GM12801 (cell line): ENCODE data around the gene MLN.

ENCODE experiments used
- TF ChIP-seq, protein P1 (sequence below): IDR thresholded peaks from one replicate; pipeline ENCODE4 v1.5.1; 2011; ENCODE audit warnings: control low read depth; ENCODE audit not compliant: insufficient read length; ENCODE audit errors: extremely low read depth

Gene MLN

DNA sequence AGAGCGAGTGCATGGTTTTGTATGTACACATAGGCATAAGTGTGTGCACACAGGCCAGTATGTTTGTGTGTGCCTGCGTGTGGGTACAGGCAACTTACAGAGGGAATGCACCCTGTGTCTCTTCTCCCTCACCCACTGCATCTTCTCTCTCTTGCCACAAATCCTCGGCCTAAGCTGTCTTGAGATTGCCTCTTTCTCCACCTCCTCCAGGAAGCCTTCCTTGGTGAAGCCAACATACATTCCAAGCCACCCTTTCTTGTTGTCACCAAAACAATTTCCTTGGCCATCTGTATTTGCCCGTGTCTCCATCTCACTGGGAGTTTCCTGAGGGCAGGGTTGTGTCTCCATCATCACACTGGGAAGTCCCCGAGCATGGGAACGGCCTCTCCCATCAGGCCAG is 29.8 kb upstream of the MLN start:
- TF ChIP-seq, protein P1, sequence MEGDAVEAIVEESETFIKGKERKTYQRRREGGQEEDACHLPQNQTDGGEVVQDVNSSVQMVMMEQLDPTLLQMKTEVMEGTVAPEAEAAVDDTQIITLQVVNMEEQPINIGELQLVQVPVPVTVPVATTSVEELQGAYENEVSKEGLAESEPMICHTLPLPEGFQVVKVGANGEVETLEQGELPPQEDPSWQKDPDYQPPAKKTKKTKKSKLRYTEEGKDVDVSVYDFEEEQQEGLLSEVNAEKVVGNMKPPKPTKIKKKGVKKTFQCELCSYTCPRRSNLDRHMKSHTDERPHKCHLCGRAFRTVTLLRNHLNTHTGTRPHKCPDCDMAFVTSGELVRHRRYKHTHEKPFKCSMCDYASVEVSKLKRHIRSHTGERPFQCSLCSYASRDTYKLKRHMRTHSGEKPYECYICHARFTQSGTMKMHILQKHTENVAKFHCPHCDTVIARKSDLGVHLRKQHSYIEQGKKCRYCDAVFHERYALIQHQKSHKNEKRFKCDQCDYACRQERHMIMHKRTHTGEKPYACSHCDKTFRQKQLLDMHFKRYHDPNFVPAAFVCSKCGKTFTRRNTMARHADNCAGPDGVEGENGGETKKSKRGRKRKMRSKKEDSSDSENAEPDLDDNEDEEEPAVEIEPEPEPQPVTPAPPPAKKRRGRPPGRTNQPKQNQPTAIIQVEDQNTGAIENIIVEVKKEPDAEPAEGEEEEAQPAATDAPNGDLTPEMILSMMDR = no peak

DNA sequence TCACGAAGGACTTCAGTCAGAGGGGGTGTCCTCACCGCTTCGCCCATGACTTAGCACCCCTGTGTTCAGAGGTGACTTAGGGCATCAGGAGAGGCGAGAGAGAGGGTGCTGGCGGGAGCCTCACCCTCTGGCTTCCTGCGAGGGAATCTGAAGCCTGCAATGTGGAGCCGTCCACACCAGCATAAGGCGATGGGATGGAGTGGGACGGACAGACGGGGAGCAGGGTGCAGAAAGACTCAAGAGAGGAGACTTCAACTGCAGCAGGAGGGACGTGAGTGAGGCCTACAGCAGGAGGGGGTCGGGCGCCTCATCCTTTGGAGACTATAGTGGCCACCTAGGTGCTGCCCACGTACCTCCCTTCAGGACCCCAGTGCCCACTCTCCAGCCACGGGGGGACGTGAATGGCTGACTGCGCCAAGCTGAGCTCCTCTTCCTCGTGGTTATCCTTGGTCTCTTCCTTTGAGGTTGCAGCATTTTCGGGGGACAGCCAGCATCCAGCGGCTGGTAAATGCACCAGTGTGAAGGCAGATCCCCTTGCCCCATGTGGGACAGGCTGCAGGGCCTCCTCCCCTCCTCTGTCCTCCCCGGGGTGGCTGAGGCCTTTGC is 26.9 kb upstream of the MLN start:
- TF ChIP-seq, protein P1 = no peak

GRCh38 chr6:33828764-33829731 is 25.2 kb upstream of the MLN start:
- TF ChIP-seq, protein P1 = no peak

- TF ChIP-seq, protein P1 = no peak
Observed at GRCh38 chr6:33828452-33828763, 24.6 kb upstream of the MLN start.

GRCh38 chr6:33827546-33828451 is 24.0 kb upstream of the MLN start:
- TF ChIP-seq, protein P1 = no peak

GRCh38 chr6:33826537-33826936 is 22.7 kb upstream of the MLN start:
- TF ChIP-seq, protein P1 = no peak

GRCh38 chr6:33824461-33825154 is 20.8 kb upstream of the MLN start:
- TF ChIP-seq, protein P1 = no peak
